ENCODE results near the gene YAE1.
"Not testable (repeated sequence)": the region's sequence is repeated elsewhere in the genome, so short reads cannot be mapped to it uniquely, and the experiment has no call there.

The YAE1 gene

GRCh38 chr7:39566023-39566921 lies at the start of gene YAE1:
TSS of gene YAE1 (plus strand) at chr7:39566404. CDS start at chr7:39566419, 15 bp downstream.
- peak; percentile 75 for DNase-seq (ENCODE audit: low read depth)

GRCh38 chr7:39516498-39516897 lies 49.7 kb upstream of the YAE1 start:
- no peak for DNase-seq (ENCODE audit: low read depth)

- no peak for DNase-seq (ENCODE audit: low read depth)
These were observed 49.0 kb upstream of the YAE1 start for GRCh38 chr7:39517240-39517639.

GRCh38 chr7:39525926-39526325 lies 40.3 kb upstream of the YAE1 start:
- peak; percentile 32 for DNase-seq (ENCODE audit: low read depth)

GRCh38 chr7:39526666-39527065 lies 39.5 kb upstream of the YAE1 start:
- DNase-seq (ENCODE audit: low read depth): peak; percentile 20

GRCh38 chr7:39527296-39527695 lies 38.9 kb upstream of the YAE1 start:
- no peak for DNase-seq (ENCODE audit: low read depth)

- DNase-seq (ENCODE audit: low read depth): no peak
These were observed 38.3 kb upstream of the YAE1 start for GRCh38 chr7:39527951-39528350.

- DNase-seq (ENCODE audit: low read depth): no peak
These were observed 37.4 kb upstream of the YAE1 start for GRCh38 chr7:39528849-39529248.

- no peak for DNase-seq (ENCODE audit: low read depth)
These were observed 36.6 kb upstream of the YAE1 start for GRCh38 chr7:39529582-39529981.

- DNase-seq (ENCODE audit: low read depth): no peak
These were observed 35.2 kb upstream of the YAE1 start for GRCh38 chr7:39530971-39531370.

- no peak for DNase-seq (ENCODE audit: low read depth)
These were observed 34.4 kb upstream of the YAE1 start for GRCh38 chr7:39531818-39532217.

GRCh38 chr7:39532832-39533231 lies 33.4 kb upstream of the YAE1 start:
- no peak for DNase-seq (ENCODE audit: low read depth)

- DNase-seq (ENCODE audit: low read depth): no peak
These were observed 31.6 kb upstream of the YAE1 start for GRCh38 chr7:39534599-39534998.

- DNase-seq (ENCODE audit: low read depth): no peak
These were observed 31.1 kb upstream of the YAE1 start for GRCh38 chr7:39535064-39535463.

GRCh38 chr7:39535720-39536119 lies 30.5 kb upstream of the YAE1 start:
- DNase-seq (ENCODE audit: low read depth): no peak

- no peak for DNase-seq (ENCODE audit: low read depth)
These were observed 29.3 kb upstream of the YAE1 start for GRCh38 chr7:39536951-39537350.

GRCh38 chr7:39539816-39540215 lies 26.4 kb upstream of the YAE1 start:
- DNase-seq (ENCODE audit: low read depth): no peak

GRCh38 chr7:39540320-39540719 lies 25.9 kb upstream of the YAE1 start:
- DNase-seq (ENCODE audit: low read depth): no peak

- DNase-seq (ENCODE audit: low read depth): no peak
These were observed 24.7 kb upstream of the YAE1 start for GRCh38 chr7:39541511-39541910.

- not testable (repeated sequence) for DNase-seq (ENCODE audit: low read depth)
These were observed 21.4 kb upstream of the YAE1 start for GRCh38 chr7:39544774-39545173.

- no peak for DNase-seq (ENCODE audit: low read depth)
These were observed 18.9 kb upstream of the YAE1 start for GRCh38 chr7:39547336-39547735.

- no peak for DNase-seq (ENCODE audit: low read depth)
These were observed 15.8 kb upstream of the YAE1 start for GRCh38 chr7:39550411-39550810.

- no peak for DNase-seq (ENCODE audit: low read depth)
These were observed 12.8 kb upstream of the YAE1 start for GRCh38 chr7:39553436-39553835.

GRCh38 chr7:39554583-39555165 lies 11.5 kb upstream of the YAE1 start:
- peak; percentile 75 for DNase-seq (ENCODE audit: low read depth)
